SK-N-SH treated with all-trans-retinoic acid at 6 μM for 48 hours (cell line): ENCODE measurements around the gene ID3.

Experiments used
- ISL1 ChIP-seq: fragments of 250-450 bp; sonication (Bioruptor Pico); IDR thresholded peaks from 2 replicates; pipeline ENCODE4 v2.1.2; 2022; ENCODE audit warnings: mild to moderate bottlenecking, moderate library complexity
- OSR1 ChIP-seq: fragments of 250-450 bp; sonication (Bioruptor Pico); IDR thresholded peaks from 2 replicates; pipeline ENCODE4 v1.8.0; 2022; ENCODE audit warnings: moderate library complexity, mild to moderate bottlenecking, inconsistent platforms
- TF ChIP-seq, protein P1 (sequence below): fragments of 250-450 bp; sonication (Bioruptor Pico); IDR thresholded peaks from 2 replicates; pipeline ENCODE4 v1.5.1; 2020; ENCODE audit warnings: low read depth, mild to moderate bottlenecking, moderate library complexity
- TF ChIP-seq, protein P2 (sequence below): fragments of 250-450 bp; sonication (Bioruptor Pico); IDR thresholded peaks from 2 replicates; pipeline ENCODE4 v1.8.0; 2020; ENCODE audit warnings: mild to moderate bottlenecking, moderate library complexity, borderline replicate concordance

DNA sequence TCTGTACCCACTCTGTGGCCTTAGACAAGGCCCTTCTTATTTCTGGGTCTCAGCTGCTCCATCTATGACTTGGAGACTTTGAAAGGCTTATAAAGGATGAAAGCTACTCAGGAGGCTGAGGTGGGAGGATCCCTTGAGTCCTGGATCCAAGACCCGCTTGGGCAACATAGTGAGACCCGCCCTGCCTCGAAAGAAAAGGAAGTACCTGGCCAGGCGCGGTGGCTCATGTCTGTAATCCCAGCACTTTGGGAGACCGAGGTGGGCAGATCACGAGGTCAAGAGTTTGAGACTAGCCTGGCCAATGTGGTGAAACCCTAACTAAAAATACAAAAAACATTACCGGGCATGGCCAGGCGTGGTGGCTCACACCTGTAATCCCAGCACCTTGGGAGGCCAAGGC lies 13.4 kb downstream of the ID3 start:
- no peak for TF ChIP-seq ISL1 (CRISPR knock-in tag)
- TF ChIP-seq, protein P1, sequence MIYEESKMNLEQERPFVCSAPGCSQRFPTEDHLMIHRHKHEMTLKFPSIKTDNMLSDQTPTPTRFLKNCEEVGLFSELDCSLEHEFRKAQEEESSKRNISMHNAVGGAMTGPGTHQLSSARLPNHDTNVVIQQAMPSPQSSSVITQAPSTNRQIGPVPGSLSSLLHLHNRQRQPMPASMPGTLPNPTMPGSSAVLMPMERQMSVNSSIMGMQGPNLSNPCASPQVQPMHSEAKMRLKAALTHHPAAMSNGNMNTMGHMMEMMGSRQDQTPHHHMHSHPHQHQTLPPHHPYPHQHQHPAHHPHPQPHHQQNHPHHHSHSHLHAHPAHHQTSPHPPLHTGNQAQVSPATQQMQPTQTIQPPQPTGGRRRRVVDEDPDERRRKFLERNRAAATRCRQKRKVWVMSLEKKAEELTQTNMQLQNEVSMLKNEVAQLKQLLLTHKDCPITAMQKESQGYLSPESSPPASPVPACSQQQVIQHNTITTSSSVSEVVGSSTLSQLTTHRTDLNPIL (CRISPR knock-in tag) = no peak
- TF ChIP-seq, protein P2, sequence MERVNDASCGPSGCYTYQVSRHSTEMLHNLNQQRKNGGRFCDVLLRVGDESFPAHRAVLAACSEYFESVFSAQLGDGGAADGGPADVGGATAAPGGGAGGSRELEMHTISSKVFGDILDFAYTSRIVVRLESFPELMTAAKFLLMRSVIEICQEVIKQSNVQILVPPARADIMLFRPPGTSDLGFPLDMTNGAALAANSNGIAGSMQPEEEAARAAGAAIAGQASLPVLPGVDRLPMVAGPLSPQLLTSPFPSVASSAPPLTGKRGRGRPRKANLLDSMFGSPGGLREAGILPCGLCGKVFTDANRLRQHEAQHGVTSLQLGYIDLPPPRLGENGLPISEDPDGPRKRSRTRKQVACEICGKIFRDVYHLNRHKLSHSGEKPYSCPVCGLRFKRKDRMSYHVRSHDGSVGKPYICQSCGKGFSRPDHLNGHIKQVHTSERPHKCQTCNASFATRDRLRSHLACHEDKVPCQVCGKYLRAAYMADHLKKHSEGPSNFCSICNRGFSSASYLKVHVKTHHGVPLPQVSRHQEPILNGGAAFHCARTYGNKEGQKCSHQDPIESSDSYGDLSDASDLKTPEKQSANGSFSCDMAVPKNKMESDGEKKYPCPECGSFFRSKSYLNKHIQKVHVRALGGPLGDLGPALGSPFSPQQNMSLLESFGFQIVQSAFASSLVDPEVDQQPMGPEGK (CRISPR knock-in tag) = no peak
- no peak for TF ChIP-seq OSR1 (CRISPR knock-in tag)
